Liver (tissue), 9 donors: ENCODE data around the gene INPP4A. TPM values are rescaled to one million over a fixed set of nuclear protein-coding genes. Genes with fewer than 3 reads are reported as not detected.

Source experiments
- DNase-seq: peaks from one replicate; pipeline ENCODE4 v3.0.0-alpha.2; 2017; ENCODE audit warnings: low spot score
- H3K27ac ChIP-seq, 2 donors: one replicate each; pipeline ENCODE4 v1.7.0; 2013; ENCODE audit warnings: inconsistent platforms in 2 of 2, low read length in 2 of 2, control low read depth in 1 of 2, low read depth in 1 of 2, mild to moderate bottlenecking in 1 of 2
- H3K27me3 ChIP-seq, 4 donors: one replicate each; pipeline versions ENCODE4 v1.6.1 to v1.7.0; 2013; ENCODE audit warnings: low read length in 3 of 4, inconsistent platforms in 1 of 4, mild to moderate bottlenecking in 1 of 4, moderate library complexity in 1 of 4; ENCODE audit not compliant: control insufficient read depth in 4 of 4, insufficient read depth in 4 of 4
- H3K36me3 ChIP-seq, 4 donors: one replicate each; pipeline versions ENCODE4 v1.6.1 to v1.7.0; 2013; ENCODE audit warnings: low read length in 3 of 4, mild to moderate bottlenecking in 3 of 4, low read depth in 1 of 4, moderate library complexity in 1 of 4; ENCODE audit not compliant: control insufficient read depth in 4 of 4, insufficient read depth in 3 of 4
- H3K4me1 ChIP-seq, 4 donors: one replicate each; pipeline versions ENCODE4 v1.6.1 to v1.7.0; 2013; ENCODE audit warnings: low read length in 3 of 4, mild to moderate bottlenecking in 3 of 4, moderate library complexity in 1 of 4; ENCODE audit not compliant: control insufficient read depth in 4 of 4, insufficient read depth in 4 of 4
- H3K4me3 ChIP-seq, 3 donors: one replicate each; pipeline versions ENCODE4 v1.6.1 to v1.7.0; 2013; ENCODE audit warnings: low read length in 3 of 3, control low read depth in 1 of 3, low read depth in 1 of 3, mild to moderate bottlenecking in 1 of 3
- H3K9ac ChIP-seq, 2 donors: one replicate each; pipeline ENCODE4 v1.7.0; 2013; ENCODE audit warnings: low read length in 2 of 2, mild to moderate bottlenecking in 2 of 2, moderate library complexity in 2 of 2, control low read depth in 1 of 2, low read depth in 1 of 2
- H3K9me3 ChIP-seq, 4 donors: one replicate each; pipeline versions ENCODE4 v1.6.1 to v1.7.0; 2013; ENCODE audit warnings: low read length in 3 of 4; ENCODE audit not compliant: control insufficient read depth in 4 of 4
- ATF3 ChIP-seq: IDR thresholded peaks from 2 replicates; pipeline ENCODE4 v1.6.1; 2016; ENCODE audit warnings: antibody characterized with exemption
- EGR1 ChIP-seq, 2 donors: IDR thresholded peaks; 2 replicates each; pipeline ENCODE4 v1.6.1; 2016 to 2018; ENCODE audit warnings: antibody characterized with exemption in 2 of 2, low read depth in 2 of 2
- FOXA1 ChIP-seq: IDR thresholded peaks from 2 replicates; pipeline ENCODE4 v1.6.1; 2016; ENCODE audit warnings: antibody characterized with exemption
- FOXA2 ChIP-seq: IDR thresholded peaks from 2 replicates; pipeline ENCODE4 v1.6.1; 2016; ENCODE audit warnings: antibody characterized with exemption
- GABPA ChIP-seq, 2 donors: IDR thresholded peaks in 1 of 2; conservative IDR thresholded peaks in 1 of 2; 2 replicates each; pipeline ENCODE4 v1.6.1; 2016; ENCODE audit warnings: antibody characterized with exemption in 2 of 2, mild to moderate bottlenecking in 1 of 2, moderate library complexity in 1 of 2
- HNF4A ChIP-seq, 2 donors: conservative IDR thresholded peaks; 2 replicates each; pipeline ENCODE4 v1.6.1; 2016; ENCODE audit warnings: antibody characterized with exemption in 2 of 2, mild to moderate bottlenecking in 2 of 2
- HNF4G ChIP-seq: IDR thresholded peaks from 2 replicates; pipeline ENCODE4 v1.6.1; 2016; ENCODE audit warnings: antibody characterized with exemption
- JUND ChIP-seq, 2 donors: IDR thresholded peaks; 2 replicates each; pipeline ENCODE4 v1.6.1; 2016; ENCODE audit warnings: antibody characterized with exemption in 2 of 2
- NR2F2 ChIP-seq: IDR thresholded peaks from 2 replicates; pipeline ENCODE4 v1.6.1; 2016; ENCODE audit warnings: antibody characterized with exemption
- RAD21 ChIP-seq, 2 donors: IDR thresholded peaks; 2 replicates each; pipeline ENCODE4 v1.6.1; 2016; ENCODE audit warnings: antibody characterized with exemption in 2 of 2, mild to moderate bottlenecking in 2 of 2
- REST ChIP-seq: IDR thresholded peaks from 2 replicates; pipeline ENCODE4 v1.6.1; 2016; ENCODE audit warnings: antibody characterized with exemption, mild to moderate bottlenecking
- RXRA ChIP-seq, 2 donors: IDR thresholded peaks; 2 replicates each; pipeline ENCODE4 v1.6.1; 2017 to 2018; ENCODE audit warnings: antibody characterized with exemption in 2 of 2, mild to moderate bottlenecking in 1 of 2
- SP1 ChIP-seq: IDR thresholded peaks from 2 replicates; pipeline ENCODE4 v1.6.1; 2018; ENCODE audit warnings: antibody characterized with exemption, mild to moderate bottlenecking
- TAF1 ChIP-seq: conservative IDR thresholded peaks from 2 replicates; pipeline ENCODE4 v1.6.1; 2016; ENCODE audit warnings: antibody characterized with exemption, mild to moderate bottlenecking
- YY1 ChIP-seq: IDR thresholded peaks from 2 replicates; pipeline ENCODE4 v1.6.1; 2016; ENCODE audit warnings: antibody characterized with exemption, mild to moderate bottlenecking
- WGBS: extraction: QIAGEN DNeasy Blood & Tissue Kit; methylation state at CpG from one replicate; pipeline ENCODE4 v1.1.7; 2013; 5-methylcytosine and 5-hydroxymethylcytosine counted together
- polyA plus RNA-seq, 2 donors: library from polyadenylated mRNA; stranded (reverse) in 1 of 2; unstranded in 1 of 2; fragments of 200-250 nt in 1 of 2; fragments of >200 nt in 1 of 2; fragmentation: Nextera tagmentation in 1 of 2; extraction: Ambion mirVana in 1 of 2; gene quantifications; one replicate each; pipeline versions ENCODE4 v1.2.1 to v1.2.3, GENCODE V29; 2013 to 2015
- total RNA-seq, 2 donors: library from RNA; depleted of rRNA; stranded (reverse); fragments of >200 nt; gene quantifications; one replicate each; pipeline ENCODE4 v1.2.3, GENCODE V29; 2014
- TF ChIP-seq, protein P1 (sequence below): IDR thresholded peaks from 2 replicates; pipeline ENCODE4 v1.6.1; 2016; ENCODE audit warnings: antibody characterized with exemption
- TF ChIP-seq, protein P2 (sequence below): IDR thresholded peaks from 2 replicates; pipeline ENCODE4 v1.6.1; 2016; ENCODE audit warnings: antibody characterized with exemption
- TF ChIP-seq, protein P3 (sequence below): fragments of 150-350 bp; IDR thresholded peaks from 2 replicates; pipeline ENCODE4 v1.5.1; 2017; ENCODE audit warnings: improper control_type of control experiment, low read depth, low read length; ENCODE audit not compliant: missing input control
- donor health status: healthy.
- donor health status: healthy.
- donor health status: healthy.
- donor health status: healthy.
- donor health status: healthy.

Gene INPP4A
- 10 to 100 TPM; 11.3 to 14.9 TPM for total RNA-seq
- polyA plus RNA-seq: 1 to 10 TPM; 2.9 to 3.1 TPM

DNA sequence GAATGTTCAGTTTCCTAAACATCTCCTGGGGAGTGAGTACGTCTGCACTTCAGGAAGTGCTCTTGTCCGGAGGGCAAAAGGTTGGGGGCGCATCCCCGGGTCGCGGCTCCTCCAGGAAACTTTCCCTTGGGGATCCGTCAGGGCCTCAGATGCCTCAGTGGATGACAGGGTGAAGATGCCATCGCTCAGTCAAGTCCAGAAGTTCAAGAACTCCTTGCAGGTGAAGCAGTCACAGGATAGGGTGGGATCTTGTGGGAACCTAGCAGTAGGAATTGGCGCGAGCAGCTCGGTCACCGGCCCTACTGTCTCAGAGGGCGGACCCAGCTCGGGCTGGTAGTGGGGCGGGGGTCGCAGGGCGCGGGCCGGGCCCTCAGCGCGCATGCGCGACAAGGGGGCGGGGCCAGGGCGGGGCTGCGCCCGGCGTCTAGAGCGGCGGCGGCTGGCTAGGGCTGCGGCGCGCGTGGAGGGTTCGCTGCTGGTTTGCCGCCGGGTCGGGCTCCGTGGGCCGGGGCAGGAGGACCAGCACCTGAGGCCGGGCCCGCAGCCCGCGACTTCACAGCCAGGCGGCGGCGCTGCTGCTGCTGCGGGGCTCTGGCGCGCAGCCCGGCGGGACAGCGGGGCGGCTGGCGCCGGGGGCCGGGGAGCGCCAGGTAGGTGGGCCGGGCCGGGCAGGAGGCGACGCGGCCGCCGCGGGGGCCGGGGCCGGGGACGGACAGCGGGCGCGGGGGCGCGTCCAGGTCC is at the start of gene INPP4A:
Gene INPP4A (plus strand): TSS at position 423 of the 741 bp plus-strand sequence. CDS start 75,191 bp downstream, outside the sequence.
- H3K9me3 ChIP-seq: no peaks in the 10 kb centered on the region
- no peaks in the 10 kb centered on the region for H3K27me3 ChIP-seq
- H3K4me3 ChIP-seq: peak within 1 kb of the TSS; percentile 72 to 96 (median 81)
- H3K36me3 ChIP-seq: no peaks in the 10 kb centered on the region
- H3K9ac ChIP-seq: peak within 1 kb of the TSS; percentile 52 to 72
- WGBS: under 1% methylated on average over 75 of the region's 75 CpGs
- H3K4me1 ChIP-seq: peaks cover 0 to 14% (median 11%) of the 10 kb centered on the region in 4 donors
- peak; percentile 84 for DNase-seq
- TF ChIP-seq FOXA1: no peak
- TF ChIP-seq REST: no peak
- no peak for TF ChIP-seq RXRA (IDR thresholded peaks at IDR 0.05)
- H3K27ac ChIP-seq: peak within 1 kb of the TSS; percentile 48 to 59

GRCh38 chr2:98395977-98396376 is 48.7 kb upstream of the INPP4A start:
- H3K4me1 ChIP-seq: no peaks in the 10 kb centered on the region
- no peak for DNase-seq
- WGBS: 86% methylated on average over 6 of the region's 6 CpGs
- TF ChIP-seq, protein P1, sequence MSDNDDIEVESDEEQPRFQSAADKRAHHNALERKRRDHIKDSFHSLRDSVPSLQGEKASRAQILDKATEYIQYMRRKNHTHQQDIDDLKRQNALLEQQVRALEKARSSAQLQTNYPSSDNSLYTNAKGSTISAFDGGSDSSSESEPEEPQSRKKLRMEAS: no peak
- TF ChIP-seq, protein P2, sequence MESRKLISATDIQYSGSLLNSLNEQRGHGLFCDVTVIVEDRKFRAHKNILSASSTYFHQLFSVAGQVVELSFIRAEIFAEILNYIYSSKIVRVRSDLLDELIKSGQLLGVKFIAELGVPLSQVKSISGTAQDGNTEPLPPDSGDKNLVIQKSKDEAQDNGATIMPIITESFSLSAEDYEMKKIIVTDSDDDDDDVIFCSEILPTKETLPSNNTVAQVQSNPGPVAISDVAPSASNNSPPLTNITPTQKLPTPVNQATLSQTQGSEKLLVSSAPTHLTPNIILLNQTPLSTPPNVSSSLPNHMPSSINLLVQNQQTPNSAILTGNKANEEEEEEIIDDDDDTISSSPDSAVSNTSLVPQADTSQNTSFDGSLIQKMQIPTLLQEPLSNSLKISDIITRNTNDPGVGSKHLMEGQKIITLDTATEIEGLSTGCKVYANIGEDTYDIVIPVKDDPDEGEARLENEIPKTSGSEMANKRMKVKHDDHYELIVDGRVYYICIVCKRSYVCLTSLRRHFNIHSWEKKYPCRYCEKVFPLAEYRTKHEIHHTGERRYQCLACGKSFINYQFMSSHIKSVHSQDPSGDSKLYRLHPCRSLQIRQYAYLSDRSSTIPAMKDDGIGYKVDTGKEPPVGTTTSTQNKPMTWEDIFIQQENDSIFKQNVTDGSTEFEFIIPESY: no peak
- TF ChIP-seq NR2F2 (no peak), FOXA2 (no peak), ATF3 (no peak), HNF4A (conservative IDR thresholded peaks at IDR 0.05) (no peak), YY1 (no peak), REST (no peak), RXRA (IDR thresholded peaks at IDR 0.05) (no peak), GABPA (IDR thresholded peaks at IDR 0.05 in 1 of 2, conservative IDR thresholded peaks at IDR 0.05 in 1 of 2) (no peak), RAD21 (IDR thresholded peaks at IDR 0.05) (no peak), HNF4G (no peak), SP1 (no peak), EGR1 (IDR thresholded peaks at IDR 0.05; ENCODE audit: low read depth in 2 of 2) (no peak), TAF1 (no peak), JUND (IDR thresholded peaks at IDR 0.05) (no peak), FOXA1 (no peak)
- TF ChIP-seq, protein P3, sequence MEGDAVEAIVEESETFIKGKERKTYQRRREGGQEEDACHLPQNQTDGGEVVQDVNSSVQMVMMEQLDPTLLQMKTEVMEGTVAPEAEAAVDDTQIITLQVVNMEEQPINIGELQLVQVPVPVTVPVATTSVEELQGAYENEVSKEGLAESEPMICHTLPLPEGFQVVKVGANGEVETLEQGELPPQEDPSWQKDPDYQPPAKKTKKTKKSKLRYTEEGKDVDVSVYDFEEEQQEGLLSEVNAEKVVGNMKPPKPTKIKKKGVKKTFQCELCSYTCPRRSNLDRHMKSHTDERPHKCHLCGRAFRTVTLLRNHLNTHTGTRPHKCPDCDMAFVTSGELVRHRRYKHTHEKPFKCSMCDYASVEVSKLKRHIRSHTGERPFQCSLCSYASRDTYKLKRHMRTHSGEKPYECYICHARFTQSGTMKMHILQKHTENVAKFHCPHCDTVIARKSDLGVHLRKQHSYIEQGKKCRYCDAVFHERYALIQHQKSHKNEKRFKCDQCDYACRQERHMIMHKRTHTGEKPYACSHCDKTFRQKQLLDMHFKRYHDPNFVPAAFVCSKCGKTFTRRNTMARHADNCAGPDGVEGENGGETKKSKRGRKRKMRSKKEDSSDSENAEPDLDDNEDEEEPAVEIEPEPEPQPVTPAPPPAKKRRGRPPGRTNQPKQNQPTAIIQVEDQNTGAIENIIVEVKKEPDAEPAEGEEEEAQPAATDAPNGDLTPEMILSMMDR: no peak
- H3K9me3 ChIP-seq: no peaks in the 10 kb centered on the region
- no peak overlapping the region for H3K9ac ChIP-seq
- H3K4me3 ChIP-seq: no peak overlapping the region
- no peak overlapping the region for H3K27ac ChIP-seq
- no peaks in the 10 kb centered on the region for H3K36me3 ChIP-seq
- H3K27me3 ChIP-seq: peaks cover 0 to 11% (median 0%) of the 10 kb centered on the region in 4 donors
